ENCODE results near the gene APAF1. TPM values are rescaled to one million over a fixed set of nuclear protein-coding genes. Genes with fewer than 3 reads are reported as not detected.

The APAF1 gene
- total and polyA plus RNA-seq, 10 of the 15 experiments (the other 5 are each of a cell fraction or from before 2014, with no cell fraction given), result 4.2 to 19.1 (median 14.2) TPM

DNA sequence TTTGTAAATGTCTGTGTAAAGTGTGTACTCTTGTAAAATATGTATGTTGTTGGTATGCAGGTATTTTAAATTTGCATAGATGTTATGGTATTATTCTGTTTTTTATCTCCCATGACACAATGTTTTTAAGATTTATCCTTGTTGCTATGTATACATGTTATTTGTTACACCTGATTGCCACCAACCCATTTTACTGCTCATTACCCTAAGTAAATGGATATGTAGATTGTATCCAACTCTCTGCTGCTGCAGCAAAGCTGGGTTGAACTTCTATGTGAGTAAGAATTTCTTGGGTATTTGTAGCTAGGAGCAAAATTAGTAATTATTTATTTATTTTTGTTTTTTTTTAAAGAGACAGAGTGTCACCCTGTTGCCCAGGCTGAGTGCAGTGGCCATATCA, 6.2 kb downstream of the APAF1 start:
- RAD21 ChIA-PET (ENCODE audit: unreplicated experiment), result interaction anchor here (1.0 to 7.4 kb wide), 9 partner anchors 10 to 347 kb away, joined by 3 to 66 read pairs (median 5); partner anchors contain the start of gene SLC25A3
- no TSS peak for BruUV-seq (replicated peaks)
- Histone ChIP-seq H3K27ac (ENCODE audit: control insufficient read depth, insufficient read depth) (no peak overlapping the region), H3K27me3 (replicated peaks in 1 of 2; ENCODE audit: control insufficient read depth in 2 of 2, insufficient read depth in 2 of 2, low read length in 1 of 2) (no peaks in the 10 kb centered on the region), H4K20me1 (ENCODE audit: control insufficient read depth, insufficient read depth) (no peaks in the 10 kb centered on the region), H3K79me2 (ENCODE audit: control insufficient read depth, insufficient read depth, low read length) (peaks cover 14% of the 10 kb centered on the region), H3K4me3 (no peak overlapping the region), H2AFZ (ENCODE audit: control insufficient read depth, low read depth, low read length) (no peak overlapping the region), H3K4me2 (ENCODE audit: control insufficient read depth, insufficient read depth) (no peak overlapping the region), H3K36me3 (ENCODE audit: control insufficient read depth in 2 of 2, insufficient read depth in 2 of 2, low read length in 1 of 2) (peaks cover 0 to 5% of the 10 kb centered on the region in 2 experiments; a peak in 1 of 4 replicates), H3K9ac (ENCODE audit: control insufficient read depth, insufficient read depth, low read length) (no peak overlapping the region), H3K9me3 (replicated peaks; ENCODE audit: control insufficient read depth, insufficient read depth, low read length) (no peaks in the 10 kb centered on the region), H3K4me1 (ENCODE audit: control insufficient read depth, insufficient read depth, low read length) (no peaks in the 10 kb centered on the region)
- in situ Hi-C loops (cut with MboI) (no loop called here), intact Hi-C loops (cut with micrococcal nuclease; ENCODE audit: unreplicated experiment) (no loop called here)
- SMC1A ChIA-PET (ENCODE audit: uncharacterized antibody, unreplicated experiment), result interaction anchor here (1.0 to 7.7 kb wide), 14 partner anchors 11 to 231 kb away, joined by 3 to 107 read pairs (median 7); partner anchors contain the start of gene SLC25A3
- FAIRE-seq (no peak), DNase-seq (ENCODE audit: low read depth, low spot score) (no peak), ATAC-seq (no peak)
- CTCF ChIA-PET, result interaction anchor here (0.8 to 7.7 kb wide), 15 partner anchors 11 to 160 kb away, joined by 3 to 134 read pairs (median 5); no protein-coding TSS in a partner anchor
- POLR2A ChIA-PET, result interaction anchor here (1.5 to 6.7 kb wide), 2 partner anchors 11 to 57 kb away, joined by 6 to 41 read pairs; partner anchors contain the start of gene SLC25A3
- TF ChIP-seq IRF4 (IDR thresholded peaks at IDR 0.05; ENCODE audit: low read depth, low read length) (no peak), ZBTB33 (IDR thresholded peaks at IDR 0.05) (no peak), ZNF592 (IDR thresholded peaks at IDR 0.05) (no peak), HCFC1 (IDR thresholded peaks at IDR 0.05; ENCODE audit: low read length) (no peak), IRF3 (IDR thresholded peaks at IDR 0.05) (no peak), CBX5 (IDR thresholded peaks at IDR 0.05; ENCODE audit: low read depth) (no peak), TARDBP (IDR thresholded peaks at IDR 0.05; ENCODE audit: borderline replicate concordance) (no peak), GATAD2B (conservative IDR thresholded peaks at IDR 0.05; ENCODE audit: low read depth) (no peak), NR2C2 (IDR thresholded peaks at IDR 0.05; ENCODE audit: borderline replicate concordance, control insufficient read depth, insufficient read length, low read depth) (no peak)
- TF ChIP-seq, protein P1, sequence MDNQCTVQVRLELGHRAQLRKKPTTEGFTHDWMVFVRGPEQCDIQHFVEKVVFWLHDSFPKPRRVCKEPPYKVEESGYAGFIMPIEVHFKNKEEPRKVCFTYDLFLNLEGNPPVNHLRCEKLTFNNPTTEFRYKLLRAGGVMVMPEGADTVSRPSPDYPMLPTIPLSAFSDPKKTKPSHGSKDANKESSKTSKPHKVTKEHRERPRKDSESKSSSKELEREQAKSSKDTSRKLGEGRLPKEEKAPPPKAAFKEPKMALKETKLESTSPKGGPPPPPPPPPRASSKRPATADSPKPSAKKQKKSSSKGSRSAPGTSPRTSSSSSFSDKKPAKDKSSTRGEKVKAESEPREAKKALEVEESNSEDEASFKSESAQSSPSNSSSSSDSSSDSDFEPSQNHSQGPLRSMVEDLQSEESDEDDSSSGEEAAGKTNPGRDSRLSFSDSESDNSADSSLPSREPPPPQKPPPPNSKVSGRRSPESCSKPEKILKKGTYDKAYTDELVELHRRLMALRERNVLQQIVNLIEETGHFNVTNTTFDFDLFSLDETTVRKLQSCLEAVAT (IDR thresholded peaks at IDR 0.05), result no peak
